ENCODE measurements around the gene CHCHD1.
"Not testable (repeated sequence)": the region's sequence is repeated elsewhere in the genome, so short reads cannot be mapped to it uniquely, and the experiment has no call there.

The CHCHD1 gene

GRCh38 chr10:73786512-73786885, 4.7 kb downstream of the CHCHD1 start:
- Histone ChIP-seq H3K36me3 (ENCODE audit: insufficient read depth, low read length) (peaks cover 24% of the 10 kb centered on the region; the same call in 1 of the 2 replicates), H3K79me2 (ENCODE audit: insufficient read depth, low read length) (peaks cover 62% of the 10 kb centered on the region), H3K27me3 (ENCODE audit: insufficient read depth, low read length, poor library complexity, severe bottlenecking) (no peaks in the 10 kb centered on the region), H3K4me3 (ENCODE audit: low read length, poor library complexity, severe bottlenecking) (peak overlapping the region; percentile 89), H3K9me2 (replicated peaks; ENCODE audit: low read depth, low read length) (no peaks in the 10 kb centered on the region), H3F3A (ENCODE audit: low read depth) (no peaks in the 10 kb centered on the region), H2AFZ (ENCODE audit: low read length) (no peak overlapping the region), H3K9ac (ENCODE audit: low read depth, low read length, poor library complexity, severe bottlenecking) (peak overlapping the region; percentile 79), H3K4me1 (ENCODE audit: insufficient read depth, low read length, poor library complexity, severe bottlenecking) (peaks cover 34% of the 10 kb centered on the region), H3K4me2 (ENCODE audit: low read depth, low read length, poor library complexity, severe bottlenecking) (peak overlapping the region; percentile 95), H4K20me1 (ENCODE audit: insufficient read depth, low read length, poor library complexity, severe bottlenecking) (peaks cover 22% of the 10 kb centered on the region), H3K9me3 (ENCODE audit: insufficient read depth, low read depth, low read length) (no peaks in the 10 kb centered on the region)
- TF ChIP-seq EZH2phosphoT487 (IDR thresholded peaks at IDR 0.05; ENCODE audit: borderline replicate concordance) (no peak), CTCF (conservative IDR thresholded peaks at IDR 0.05; ENCODE audit: low read length) (no peak)

- H3K27me3 ChIP-seq (ENCODE audit: insufficient read depth, low read length, poor library complexity, severe bottlenecking); H2AFZ ChIP-seq (ENCODE audit: low read length); H3K9me2 ChIP-seq (replicated peaks; ENCODE audit: low read depth, low read length); H3F3A ChIP-seq (ENCODE audit: low read depth); H3K9me3 ChIP-seq (ENCODE audit: insufficient read depth, low read depth, low read length): not testable (repeated sequence)
- peaks cover 21% of the 10 kb centered on the region for H4K20me1 ChIP-seq (ENCODE audit: insufficient read depth, low read length, poor library complexity, severe bottlenecking)
- peak overlapping the region; percentile 89 for H3K4me3 ChIP-seq (ENCODE audit: low read length, poor library complexity, severe bottlenecking)
- peak overlapping the region; percentile 95 for H3K4me2 ChIP-seq (ENCODE audit: low read depth, low read length, poor library complexity, severe bottlenecking)
- H3K9ac ChIP-seq (ENCODE audit: low read depth, low read length, poor library complexity, severe bottlenecking): peak overlapping the region; percentile 79
- peaks cover 57% of the 10 kb centered on the region for H3K79me2 ChIP-seq (ENCODE audit: insufficient read depth, low read length)
- H3K36me3 ChIP-seq (ENCODE audit: insufficient read depth, low read length): peaks cover 31% of the 10 kb centered on the region; the same call in 1 of the 2 replicates
- H3K4me1 ChIP-seq (ENCODE audit: insufficient read depth, low read length, poor library complexity, severe bottlenecking): peaks cover 34% of the 10 kb centered on the region
Observed at GRCh38 chr10:73787031-73787800, 5.4 kb downstream of the CHCHD1 start.

- Histone ChIP-seq H3K4me2 (ENCODE audit: low read depth, low read length, poor library complexity, severe bottlenecking) (peak overlapping the region; percentile 29), H3K27me3 (ENCODE audit: insufficient read depth, low read length, poor library complexity, severe bottlenecking) (no peaks in the 10 kb centered on the region), H3K4me1 (ENCODE audit: insufficient read depth, low read length, poor library complexity, severe bottlenecking) (peaks cover 24% of the 10 kb centered on the region), H3K79me2 (ENCODE audit: insufficient read depth, low read length) (peaks cover 39% of the 10 kb centered on the region), H3K9me2 (replicated peaks; ENCODE audit: low read depth, low read length) (no peaks in the 10 kb centered on the region), H4K20me1 (ENCODE audit: insufficient read depth, low read length, poor library complexity, severe bottlenecking) (peaks cover 13% of the 10 kb centered on the region), H3K9me3 (ENCODE audit: insufficient read depth, low read depth, low read length) (no peaks in the 10 kb centered on the region), H3K36me3 (ENCODE audit: insufficient read depth, low read length) (peaks cover 49% of the 10 kb centered on the region; the same call in 1 of the 2 replicates), H3K4me3 (ENCODE audit: low read length, poor library complexity, severe bottlenecking) (no peak overlapping the region), H3K9ac (ENCODE audit: low read depth, low read length, poor library complexity, severe bottlenecking) (no peak overlapping the region), H3F3A (ENCODE audit: low read depth) (no peaks in the 10 kb centered on the region), H2AFZ (ENCODE audit: low read length) (no peak overlapping the region)
- TF ChIP-seq EZH2phosphoT487 (IDR thresholded peaks at IDR 0.05; ENCODE audit: borderline replicate concordance): no peak
- TF ChIP-seq CTCF (conservative IDR thresholded peaks at IDR 0.05; ENCODE audit: low read length): no peak
Observed at GRCh38 chr10:73788864-73789658, 7.2 kb downstream of the CHCHD1 start.

Measured in Loucy (cell line).